HTERT RPE-1 (cell line): ENCODE measurements around the gene ERICH6B.

Experiments used
- in situ Hi-C: fragments of 300-500 bp; cut with MboI; formaldehyde crosslinking; loops from 4 replicates; pipeline ENCODE4 v1.14.3; 2020; ENCODE audit warnings: low sequenced_read_pairs

The ERICH6B gene

DNA sequence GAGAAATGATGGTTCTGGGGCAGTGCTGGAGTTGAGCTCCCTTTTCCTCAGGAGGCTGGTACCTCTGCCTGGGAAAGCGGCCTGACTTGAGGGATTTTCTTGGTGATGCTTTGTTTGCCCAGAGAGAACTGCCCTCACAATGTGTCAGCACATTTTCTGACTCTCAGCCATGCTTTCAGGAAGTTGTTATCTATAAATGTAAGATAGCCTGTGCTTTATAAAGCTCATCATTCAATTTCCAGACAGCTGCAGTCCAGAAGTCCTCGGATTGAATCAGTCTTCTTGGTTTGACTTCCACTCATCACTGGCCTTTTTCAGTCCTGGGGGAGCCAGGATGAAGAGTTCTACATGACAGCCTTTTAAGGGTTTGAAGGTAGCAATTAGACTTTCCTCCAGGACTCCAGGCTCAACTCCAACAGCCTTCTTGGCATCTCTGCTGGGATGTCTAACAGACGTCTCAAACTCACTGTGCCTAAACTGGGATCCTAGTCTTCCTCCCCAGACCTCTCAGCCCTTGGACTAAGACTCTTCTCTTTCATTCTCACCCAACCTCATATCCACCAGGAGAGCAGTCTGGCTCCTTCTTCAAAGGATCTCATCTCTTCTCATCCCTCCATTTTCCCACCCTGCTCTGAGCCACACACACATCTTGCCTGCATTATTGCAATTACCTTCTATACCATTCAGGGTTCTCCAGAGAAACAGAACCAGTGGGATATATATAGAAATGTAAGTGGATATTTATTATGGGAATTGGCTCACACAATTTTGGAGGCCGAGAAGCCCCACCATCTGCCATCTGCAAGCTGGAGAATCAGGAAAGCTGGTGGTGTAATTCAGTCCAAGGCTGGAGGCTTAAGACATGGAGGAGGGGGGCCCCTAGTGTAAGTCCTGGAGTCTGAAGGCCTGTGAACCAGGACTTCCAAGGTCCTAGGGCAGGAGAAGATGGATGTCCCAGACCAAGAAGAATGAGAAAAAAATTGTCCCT lies 13.1 kb downstream of the ERICH6B start:
- in situ Hi-C loops = no loop called here

- in situ Hi-C loops = no loop called here
Measured at GRCh38 chr13:45601680-45602079, 13.9 kb downstream of the ERICH6B start.

- in situ Hi-C loops = no loop called here
Measured at GRCh38 chr13:45598597-45598996, 16.9 kb downstream of the ERICH6B start.

DNA sequence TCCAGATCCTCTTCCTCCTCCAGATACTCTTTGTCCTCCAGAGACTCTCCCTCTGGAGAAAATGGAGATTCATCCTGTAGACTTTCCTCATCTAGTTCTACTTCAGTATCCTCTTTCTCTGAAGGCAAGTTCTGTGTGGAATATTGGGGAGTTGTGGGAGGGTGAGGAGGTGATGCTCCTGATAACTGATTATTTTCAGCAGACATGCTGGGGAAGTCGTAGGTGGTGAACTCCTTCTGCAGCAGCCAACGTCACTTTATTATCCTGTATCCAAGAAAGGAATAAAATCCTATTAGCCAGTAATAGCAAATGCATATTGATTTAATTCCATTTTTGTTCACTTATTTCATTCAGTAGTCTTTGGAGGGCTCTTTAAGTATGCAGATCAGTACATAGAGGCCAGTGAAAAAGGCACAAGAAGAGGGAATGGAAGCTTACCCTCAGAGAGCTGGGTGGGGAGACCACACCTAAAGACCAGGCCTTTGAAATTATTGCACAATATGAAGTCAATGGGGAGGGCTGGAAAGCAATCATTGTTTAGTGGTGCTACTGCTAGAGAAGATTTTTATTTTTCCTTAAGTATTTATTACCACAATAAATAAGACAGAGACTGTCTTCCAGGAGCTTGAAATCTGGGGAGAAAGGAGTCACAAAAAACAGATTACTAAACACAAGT lies 18.6 kb downstream of the ERICH6B start:
- in situ Hi-C loops = no loop called here

GRCh38 chr13:45595965-45596364 lies 19.6 kb downstream of the ERICH6B start:
- in situ Hi-C loops = no loop called here

GRCh38 chr13:45594764-45595163 lies 20.8 kb downstream of the ERICH6B start:
- in situ Hi-C loops = no loop called here

GRCh38 chr13:45594227-45594626 lies 21.3 kb downstream of the ERICH6B start:
- in situ Hi-C loops = no loop called here

DNA sequence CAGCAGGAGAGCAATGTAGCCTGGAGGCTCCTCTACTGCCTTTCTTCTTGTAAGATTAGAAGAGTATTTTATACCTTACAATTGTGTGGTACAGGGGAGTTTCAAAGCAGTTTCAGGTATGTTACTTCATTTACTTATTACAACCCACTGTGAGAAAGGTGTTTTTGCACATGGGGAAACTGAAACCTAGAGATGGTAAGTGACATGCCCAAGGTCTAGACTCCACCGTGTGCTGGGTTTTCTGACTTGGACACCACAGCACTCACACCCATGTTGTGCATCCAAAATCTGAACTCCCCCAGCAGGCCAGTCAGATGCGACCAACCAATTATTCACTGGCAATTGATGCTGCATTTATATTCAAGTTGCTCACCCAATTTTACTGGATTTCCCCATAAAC lies 22.8 kb downstream of the ERICH6B start:
- in situ Hi-C loops = no loop called here

- in situ Hi-C loops = no loop called here
Measured at GRCh38 chr13:45590066-45590465, 25.5 kb downstream of the ERICH6B start.

- in situ Hi-C loops = no loop called here
Measured at GRCh38 chr13:45587897-45588296, 27.6 kb downstream of the ERICH6B start.

- in situ Hi-C loops = no loop called here
Measured at GRCh38 chr13:45584816-45585215, 30.7 kb downstream of the ERICH6B start.

GRCh38 chr13:45582408-45583076 lies 33.0 kb downstream of the ERICH6B start:
- in situ Hi-C loops = no loop called here

DNA sequence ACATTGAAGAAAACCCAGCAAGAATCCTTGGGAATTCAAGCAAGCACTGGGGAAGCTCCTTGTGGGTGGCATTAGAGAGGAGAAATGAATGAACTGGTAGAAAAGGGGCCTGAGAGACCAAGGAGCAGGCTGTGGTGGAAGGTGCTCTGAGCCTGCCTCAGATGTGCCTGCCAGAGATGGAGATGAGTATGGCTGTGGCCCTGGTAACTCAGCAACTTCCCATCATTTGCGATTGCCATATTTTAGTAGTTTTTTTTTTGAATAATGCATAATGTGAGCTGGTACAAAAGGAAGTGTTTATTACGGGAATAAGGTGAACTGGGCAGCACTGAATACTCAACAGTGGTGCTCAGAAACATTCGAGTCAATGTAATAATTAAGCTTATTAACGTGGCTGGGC lies 39.1 kb downstream of the ERICH6B start:
- in situ Hi-C loops = no loop called here

DNA sequence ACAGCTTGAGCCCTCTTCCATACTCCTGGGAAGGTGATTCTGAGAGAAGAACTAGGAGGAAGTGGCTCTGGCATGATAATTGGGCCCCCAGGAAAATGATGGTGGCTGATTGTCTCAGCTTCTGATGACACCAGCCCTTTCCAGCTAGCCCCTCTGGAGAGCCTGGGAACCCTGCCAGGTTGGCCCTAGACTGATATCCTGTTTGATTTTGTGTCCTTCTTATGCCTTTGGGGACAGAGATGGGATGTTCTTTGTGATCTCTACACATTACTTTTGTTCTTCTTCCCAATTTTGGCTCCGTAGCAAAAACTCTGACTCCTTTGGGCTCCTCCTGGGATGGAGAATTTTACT lies 39.7 kb downstream of the ERICH6B start:
- in situ Hi-C loops = no loop called here

GRCh38 chr13:45575146-45575829 lies 40.3 kb downstream of the ERICH6B start:
- in situ Hi-C loops = no loop called here

- in situ Hi-C loops = no loop called here
Measured at GRCh38 chr13:45565331-45565730, 50.2 kb downstream of the ERICH6B start.

DNA sequence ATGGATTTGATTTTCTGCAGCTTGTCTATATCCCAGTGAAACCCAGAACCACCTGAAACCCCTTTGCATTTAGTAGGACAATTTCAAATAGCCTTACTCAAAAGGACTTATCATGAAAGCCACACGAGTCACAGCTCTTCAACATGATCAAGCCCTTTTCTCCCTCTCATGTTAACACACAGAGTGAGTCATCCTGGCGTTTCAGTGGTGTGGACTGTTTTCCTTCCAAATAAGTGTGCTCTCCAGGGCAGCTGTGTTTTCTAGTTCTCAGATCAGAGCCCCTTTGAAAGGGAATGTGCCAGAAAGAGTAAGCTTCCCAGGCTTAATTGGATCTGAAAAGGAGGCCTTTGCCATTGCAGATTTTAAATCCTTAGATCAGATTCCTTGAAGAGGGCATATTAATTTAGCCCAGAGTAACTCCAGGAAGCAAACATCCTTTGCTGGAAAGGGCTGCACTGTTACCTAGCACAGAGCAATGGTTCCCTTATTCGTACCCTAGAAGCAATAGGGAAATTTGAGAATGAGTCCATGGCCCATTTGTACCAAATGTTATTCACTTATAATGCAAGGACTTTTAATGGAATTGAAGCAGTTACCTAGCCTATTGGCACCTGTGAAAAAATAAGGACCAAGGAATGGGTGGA lies 51.3 kb downstream of the ERICH6B start:
- in situ Hi-C loops = no loop called here

- in situ Hi-C loops = no loop called here
Measured at GRCh38 chr13:45554604-45555109, 60.9 kb downstream of the ERICH6B start.

DNA sequence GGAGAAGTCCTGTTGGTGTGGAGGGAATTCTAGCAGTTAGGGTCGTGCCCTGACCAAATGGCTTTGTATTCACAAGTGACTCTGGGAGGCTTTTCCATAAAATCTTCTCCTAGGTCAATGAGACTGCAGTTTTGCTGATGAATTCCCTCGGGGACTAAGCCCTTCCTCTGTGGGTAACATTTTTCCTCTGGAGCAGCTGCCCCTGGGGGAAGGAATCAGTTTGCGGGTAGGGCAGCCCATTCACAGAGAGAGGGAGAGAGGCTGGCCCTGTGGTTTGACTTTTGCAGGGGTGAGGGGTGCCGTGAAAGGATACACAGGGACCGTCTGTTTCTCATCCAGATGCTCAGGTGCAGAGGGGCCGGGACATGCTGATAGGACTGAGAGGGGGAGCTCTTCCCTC lies 67.3 kb downstream of the ERICH6B start:
- in situ Hi-C loops = no loop called here

DNA sequence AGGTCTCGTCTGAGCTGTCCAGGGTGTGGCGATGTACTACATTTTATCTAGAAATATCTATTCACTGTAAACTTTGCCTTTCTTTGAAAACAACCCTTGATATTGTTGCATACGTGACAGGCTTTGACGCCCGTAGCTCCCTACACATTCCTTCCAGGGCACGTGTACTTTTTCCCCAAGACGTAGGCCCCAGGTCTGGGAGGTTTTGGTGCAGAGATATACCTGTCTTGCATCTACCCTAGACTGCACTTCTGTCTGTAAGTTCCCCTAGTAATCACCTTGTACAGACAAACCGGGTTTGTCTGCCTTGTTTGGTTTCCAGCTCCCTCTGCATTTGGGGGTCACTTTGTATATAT lies 69.2 kb downstream of the ERICH6B start:
- in situ Hi-C loops = no loop called here
